ENCODE data around the gene COL16A1. TPM values are rescaled to one million over a fixed set of nuclear protein-coding genes. Genes with fewer than 3 reads are reported as not detected.

Gene COL16A1
- total RNA-seq = 100 to 1,000 TPM in 1 of 2 donors, 10 to 100 TPM in 1; 93.3 to 179 TPM
- long read RNA-seq, donor 1, full-length matches to known transcripts = 6 of 81 reads
- long read RNA-seq, donor 1, partial matches to known transcripts = 42 of 81 reads
- long read RNA-seq, donor 1, other reads (novel, unspliced or antisense) = 33 of 81 reads
- long read RNA-seq, donor 2, partial matches to known transcripts = 45 of 72 reads
- long read RNA-seq, donor 2, other reads (novel, unspliced or antisense) = 25 of 72 reads

DNA sequence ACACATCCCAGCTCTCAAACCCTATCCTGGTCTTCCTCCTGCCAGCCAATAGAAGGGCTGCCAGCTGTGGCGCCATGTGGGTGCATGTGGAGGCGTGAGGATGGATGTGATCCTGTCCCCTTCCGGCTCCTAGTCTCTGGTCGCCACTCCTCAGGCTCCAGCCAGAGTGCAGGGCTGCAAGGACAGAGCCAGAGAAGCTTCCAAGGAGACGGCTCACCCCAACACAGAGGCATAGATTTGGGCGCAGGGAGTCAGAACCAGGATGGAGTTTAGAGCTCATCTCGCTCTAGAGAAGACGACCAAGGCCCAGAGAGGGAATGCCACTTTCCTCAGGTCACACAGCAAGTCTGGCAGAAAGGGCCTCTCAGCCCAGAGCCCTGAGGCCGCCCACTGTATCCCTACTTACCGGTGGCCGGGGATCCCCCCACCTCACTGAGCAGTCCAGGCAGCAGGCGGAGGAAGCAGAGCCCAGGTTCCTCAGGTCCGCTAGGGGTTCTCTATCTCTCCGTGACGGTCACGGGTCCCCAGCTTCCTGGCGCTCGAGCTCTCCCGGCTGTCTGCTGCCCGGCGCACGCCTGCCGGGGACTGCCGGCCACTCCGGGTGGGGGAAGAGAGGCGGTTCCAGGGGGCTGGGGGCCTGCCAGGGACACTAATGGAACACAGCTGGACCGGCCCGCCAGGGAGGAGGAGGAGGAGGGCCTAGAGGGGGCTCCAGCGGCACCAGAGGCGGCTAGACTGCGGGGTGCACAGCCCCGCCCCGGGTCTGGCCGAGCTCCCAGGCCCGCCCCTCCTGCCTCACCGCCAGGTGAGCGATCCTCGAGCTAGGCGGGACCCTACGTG is at the start of gene COL16A1:
COL16A1 (minus strand) TSS at position 587 of the 840 bp plus-strand sequence. CDS start 1,824 bp downstream, outside the sequence.
- peak; percentile 95 for DNase-seq (ENCODE audit: low spot score)
- intact Hi-C loops (cut with DNase I) = loop anchor here in 1 of 2 donors (5.0 kb wide), 1 partner anchor 36 kb away; no protein-coding TSS in a partner anchor

DNA sequence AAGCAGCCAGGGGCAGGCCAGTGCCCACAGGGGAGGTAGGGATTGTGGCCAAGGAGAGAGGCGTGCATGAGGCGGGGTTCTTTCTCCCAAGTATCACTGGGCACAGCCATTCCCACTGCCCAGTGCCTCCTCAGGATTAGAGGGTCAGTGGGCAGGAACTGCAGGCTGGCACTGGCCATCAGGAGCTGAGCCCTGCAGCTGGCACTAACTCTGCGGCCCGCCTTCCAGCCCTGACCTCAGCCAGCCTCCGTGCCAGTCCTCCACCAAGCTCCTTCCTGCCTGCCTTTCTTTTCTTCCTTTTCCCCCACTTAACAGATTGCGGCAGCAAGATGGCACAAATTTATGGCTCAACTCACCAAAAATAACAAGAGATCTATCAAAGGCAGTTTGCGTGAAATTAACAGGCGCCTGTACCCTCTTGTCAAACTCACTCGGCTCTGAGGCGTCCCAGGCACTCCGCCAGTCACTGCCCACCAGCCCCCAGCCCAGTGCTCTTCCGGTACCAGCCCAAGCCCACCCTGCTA is 49.2 kb upstream of the COL16A1 start:
- intact Hi-C loops (cut with DNase I) = no loop called here
- no peak for DNase-seq (ENCODE audit: low spot score)

DNA sequence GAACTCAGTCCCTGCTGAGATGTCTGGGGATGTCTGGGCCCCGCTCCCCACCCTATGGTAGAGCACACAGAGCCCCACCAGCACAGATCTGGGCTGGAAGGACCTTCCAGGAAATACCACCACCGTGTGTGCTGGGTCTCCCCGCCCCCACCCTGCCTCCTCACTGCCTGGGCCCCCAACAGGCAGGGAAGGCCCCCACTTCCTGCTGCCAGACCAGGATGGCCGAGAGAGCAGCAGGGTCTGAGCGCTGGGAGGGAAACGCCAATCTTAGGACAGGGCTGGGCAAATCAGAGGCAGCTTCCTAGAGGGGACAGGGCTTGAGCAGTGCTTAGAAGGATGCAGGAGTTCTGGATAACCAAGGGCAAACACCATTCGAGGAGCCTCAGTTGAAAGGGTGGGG is 48.4 kb upstream of the COL16A1 start:
- no peak for DNase-seq (ENCODE audit: low spot score)
- intact Hi-C loops (cut with DNase I) = no loop called here

DNA sequence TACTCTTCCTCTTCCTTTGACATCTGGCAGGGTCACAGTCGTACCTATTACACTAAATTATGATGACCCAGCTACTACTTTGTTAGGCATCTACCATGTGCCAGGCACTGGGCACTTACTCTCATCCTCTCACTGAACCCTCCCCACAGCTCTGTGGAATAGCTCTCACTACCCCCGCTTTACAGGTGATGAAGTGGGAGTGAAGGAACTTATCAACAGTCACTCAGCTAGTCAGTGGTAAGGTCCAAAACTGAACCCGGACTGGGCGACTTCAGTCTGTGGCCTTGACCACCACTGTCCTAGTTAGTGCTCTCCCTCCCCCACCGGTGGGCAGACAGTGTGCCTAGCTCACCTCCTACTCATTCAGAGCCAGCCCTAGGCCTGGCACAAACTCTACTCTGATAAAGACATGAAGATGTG is 48.0 kb upstream of the COL16A1 start:
- no peak for DNase-seq (ENCODE audit: low spot score)
- intact Hi-C loops (cut with DNase I) = no loop called here

DNA sequence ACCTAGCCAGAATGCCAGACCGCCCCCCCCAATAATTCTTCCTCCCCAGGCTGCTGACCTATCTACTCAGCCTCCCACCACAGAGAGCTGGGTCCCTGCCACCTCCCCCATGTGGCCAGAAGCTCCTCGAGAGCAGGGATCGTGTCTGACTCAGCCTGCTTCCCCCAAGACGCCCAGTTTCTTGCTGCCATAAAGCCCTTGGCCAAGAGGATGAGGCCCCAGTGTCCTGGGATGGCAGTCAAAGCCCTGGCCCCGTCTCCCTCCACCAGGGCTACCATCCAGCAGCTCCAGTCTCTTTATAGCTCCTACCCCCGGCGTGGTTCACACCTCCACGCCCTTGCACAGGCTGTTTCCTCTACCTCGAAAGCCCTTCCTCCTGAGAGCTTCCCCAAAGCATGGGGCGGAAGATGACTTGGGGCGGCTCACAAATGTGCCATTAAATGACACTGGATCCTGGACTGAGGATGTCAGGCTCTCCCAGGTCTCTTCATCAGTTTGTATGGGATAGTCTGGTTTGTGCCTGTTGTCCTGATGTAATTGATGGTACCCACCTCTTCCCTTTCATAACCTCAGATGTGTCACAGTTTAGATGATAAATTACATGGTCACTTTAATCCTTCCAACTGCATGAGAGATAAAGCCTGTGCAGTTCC is 47.2 kb upstream of the COL16A1 start:
- intact Hi-C loops (cut with DNase I) = no loop called here
- DNase-seq (ENCODE audit: low spot score) = no peak

DNA sequence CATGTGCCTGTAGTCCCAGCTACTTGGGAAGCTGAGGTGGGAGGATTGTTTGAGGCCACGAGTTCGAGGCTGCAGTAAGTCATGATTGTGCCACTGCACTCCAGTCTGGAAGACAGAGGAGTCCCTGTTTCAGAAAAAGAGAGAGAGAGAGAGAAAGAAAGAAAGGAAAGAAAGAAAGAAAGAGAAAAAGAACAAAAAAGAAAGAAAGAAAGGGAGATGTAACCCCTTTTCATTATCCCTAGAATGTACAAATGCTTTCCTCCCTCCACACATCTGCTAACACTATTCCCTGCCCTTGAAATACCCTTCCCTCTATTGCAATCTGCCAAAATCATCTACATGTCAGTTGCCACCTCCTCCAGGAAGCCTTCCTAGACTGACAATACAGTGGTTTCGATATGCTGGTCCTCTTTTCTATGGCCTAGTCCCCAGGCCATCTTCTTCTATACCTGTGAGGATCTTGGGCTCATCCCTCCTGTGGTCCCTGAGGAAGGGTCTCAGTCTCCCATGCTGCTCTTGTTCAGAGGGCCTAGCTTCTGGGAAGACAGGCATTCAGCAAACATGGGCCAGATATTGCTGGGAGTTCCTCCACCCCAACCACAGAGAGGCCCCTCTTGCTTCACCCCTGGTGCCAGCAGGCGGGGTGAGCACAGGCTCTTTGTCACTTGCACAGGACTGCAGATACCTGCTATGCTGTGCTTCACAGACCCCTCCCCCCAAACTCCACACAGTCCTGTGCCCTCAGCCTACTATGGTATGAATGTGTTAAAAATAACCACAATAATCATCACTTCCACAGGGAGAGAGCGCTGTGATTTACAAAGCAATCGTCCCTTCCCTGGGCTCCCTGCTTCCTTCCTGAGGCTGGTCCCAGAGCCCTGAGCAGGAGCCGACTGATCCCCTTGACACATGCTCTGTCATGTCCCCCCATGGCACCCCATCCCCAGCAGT is 46.2 kb upstream of the COL16A1 start:
- no peak for DNase-seq (ENCODE audit: low spot score)
- intact Hi-C loops (cut with DNase I) = no loop called here

DNA sequence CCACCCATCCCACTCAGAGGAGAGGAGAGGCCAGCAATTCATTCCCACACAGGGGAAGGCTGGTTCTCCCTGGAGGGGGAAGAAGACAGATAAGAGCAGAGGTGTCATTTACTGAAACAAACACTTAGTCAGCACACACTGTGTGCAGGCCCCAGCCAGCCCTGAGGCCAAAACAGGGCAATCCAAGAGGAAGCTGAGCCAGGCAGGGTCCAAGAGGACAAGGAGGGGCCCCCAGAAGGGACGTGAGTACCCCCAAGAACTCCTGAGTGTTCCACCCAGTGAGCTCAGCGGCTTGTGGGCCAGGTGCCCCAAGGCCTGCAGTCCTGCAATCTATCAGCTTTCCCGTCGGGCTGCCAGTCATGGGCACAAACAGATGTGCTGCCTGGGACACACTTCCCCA is 44.5 kb upstream of the COL16A1 start:
- intact Hi-C loops (cut with DNase I) = no loop called here
- DNase-seq (ENCODE audit: low spot score) = peak; percentile 59

DNA sequence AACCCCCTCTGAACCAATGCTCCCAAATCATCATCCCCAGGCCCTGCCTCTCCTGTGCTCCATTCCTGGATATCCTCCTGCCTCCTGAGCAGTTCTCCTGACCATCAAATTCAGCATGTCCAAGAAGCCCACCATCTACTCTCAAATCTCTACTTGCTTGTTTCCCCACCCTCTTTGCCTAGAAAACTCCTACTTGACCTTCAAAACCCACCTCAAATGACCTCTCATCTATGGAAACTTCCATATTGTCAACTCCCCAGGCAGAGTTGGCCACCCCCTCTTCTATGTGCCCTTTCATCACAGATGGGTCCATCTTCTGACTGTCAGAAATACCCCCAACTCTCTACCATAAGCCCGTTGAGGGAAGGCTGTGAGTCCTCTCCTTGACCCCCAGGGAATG is 43.5 kb upstream of the COL16A1 start:
- intact Hi-C loops (cut with DNase I) = no loop called here

DNA sequence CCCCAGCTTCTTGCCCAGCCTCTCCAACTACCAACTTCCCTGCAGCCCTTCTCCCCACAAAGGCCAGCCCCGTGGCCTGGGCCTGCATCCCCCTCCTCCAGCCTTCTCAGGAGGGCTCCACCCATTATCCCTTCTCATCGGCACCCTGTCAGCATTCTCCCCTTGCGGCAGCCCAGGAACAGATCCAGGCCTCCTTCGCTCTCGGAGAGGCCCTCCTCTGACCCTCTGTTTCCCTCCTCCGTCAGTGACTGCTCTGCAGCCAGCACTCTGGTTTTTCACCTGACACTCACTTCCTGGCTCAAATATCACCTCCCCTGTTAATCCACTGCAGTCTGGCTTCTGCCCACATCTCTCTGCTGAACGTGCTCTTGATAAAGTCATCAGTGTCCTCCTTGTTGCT is 42.9 kb upstream of the COL16A1 start:
- DNase-seq (ENCODE audit: low spot score) = peak; percentile 62
- intact Hi-C loops (cut with DNase I) = no loop called here

More for the DNA sequence above, 43.5 kb upstream of the COL16A1 start:
- no peak for DNase-seq (ENCODE audit: low spot score)

DNA sequence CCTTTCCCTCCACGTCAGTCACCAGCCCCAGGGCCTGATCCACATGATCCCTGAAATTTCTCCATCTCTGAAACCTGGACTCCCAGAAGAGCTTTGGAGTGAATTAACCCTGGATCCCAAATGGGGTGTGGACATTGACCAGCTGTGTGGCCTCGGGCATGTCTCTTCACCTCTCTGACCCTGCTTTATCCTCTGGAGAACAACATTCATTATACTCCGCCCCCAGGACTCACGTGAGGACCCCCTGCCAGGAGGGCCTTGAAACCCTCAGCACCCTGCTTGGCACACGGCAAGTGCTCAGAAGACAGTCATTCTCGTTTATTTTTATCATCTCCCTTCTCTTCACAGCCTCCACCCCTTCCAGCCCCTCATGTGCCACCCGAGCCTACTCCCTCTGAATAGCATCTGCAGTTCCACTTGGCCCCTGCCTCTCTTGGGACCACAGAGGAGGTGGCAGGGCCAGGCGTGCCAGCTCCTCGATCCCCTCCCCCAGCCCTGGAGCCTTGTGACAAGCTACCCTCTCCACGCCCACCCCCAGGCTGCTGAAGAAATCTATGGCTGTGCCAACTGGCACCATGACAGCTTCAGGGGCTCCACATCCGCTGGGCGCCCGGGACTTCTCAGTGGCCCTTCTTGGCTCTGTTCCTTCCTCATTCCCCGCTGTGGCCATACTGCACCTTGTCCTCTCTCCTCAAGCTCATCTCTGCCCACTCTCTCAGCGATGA is 42.3 kb upstream of the COL16A1 start:
- peak; percentile 56 for DNase-seq (ENCODE audit: low spot score)
- intact Hi-C loops (cut with DNase I) = no loop called here

DNA sequence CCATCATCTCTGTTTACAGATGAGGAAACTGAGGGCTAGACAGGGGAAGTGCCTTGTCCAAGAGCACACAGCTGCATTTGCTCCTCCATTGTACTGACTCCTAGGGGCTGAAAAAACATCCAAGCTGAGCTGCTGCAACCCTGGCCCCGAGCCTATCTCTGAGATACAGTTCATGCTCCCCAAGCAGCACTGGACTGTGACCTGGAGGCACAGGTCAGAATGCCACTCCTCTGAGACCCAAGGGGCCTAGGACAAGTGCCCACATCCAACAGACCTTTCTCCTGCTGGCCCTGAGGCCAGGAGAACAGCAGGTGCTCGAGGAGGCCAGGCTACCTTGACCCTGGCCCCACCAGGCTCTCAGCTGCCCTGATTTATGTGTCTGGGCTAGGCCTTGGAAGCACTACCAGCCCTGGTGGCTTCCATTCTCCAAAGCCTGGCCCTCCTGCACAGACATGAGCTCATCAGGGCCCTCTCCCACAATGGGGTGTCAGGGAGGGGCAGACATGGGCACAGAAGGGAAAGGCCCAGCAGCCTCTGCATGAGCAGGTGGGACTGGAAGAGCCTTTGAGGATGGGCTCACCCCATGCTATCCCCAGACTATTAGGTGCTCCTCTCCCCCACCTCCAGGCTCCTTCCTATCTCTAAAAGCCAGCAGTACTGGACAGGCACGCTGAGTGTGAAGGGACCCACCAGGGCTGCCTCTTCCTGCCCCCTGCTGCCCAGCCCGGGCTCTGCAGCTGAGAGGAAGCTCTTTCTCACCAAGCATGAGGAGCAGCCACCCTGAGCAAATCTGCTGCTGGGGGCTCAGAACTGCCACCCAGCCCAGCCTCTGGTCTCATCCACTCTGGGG is 41.5 kb upstream of the COL16A1 start:
- DNase-seq (ENCODE audit: low spot score) = peak; percentile 89
- intact Hi-C loops (cut with DNase I) = no loop called here

DNA sequence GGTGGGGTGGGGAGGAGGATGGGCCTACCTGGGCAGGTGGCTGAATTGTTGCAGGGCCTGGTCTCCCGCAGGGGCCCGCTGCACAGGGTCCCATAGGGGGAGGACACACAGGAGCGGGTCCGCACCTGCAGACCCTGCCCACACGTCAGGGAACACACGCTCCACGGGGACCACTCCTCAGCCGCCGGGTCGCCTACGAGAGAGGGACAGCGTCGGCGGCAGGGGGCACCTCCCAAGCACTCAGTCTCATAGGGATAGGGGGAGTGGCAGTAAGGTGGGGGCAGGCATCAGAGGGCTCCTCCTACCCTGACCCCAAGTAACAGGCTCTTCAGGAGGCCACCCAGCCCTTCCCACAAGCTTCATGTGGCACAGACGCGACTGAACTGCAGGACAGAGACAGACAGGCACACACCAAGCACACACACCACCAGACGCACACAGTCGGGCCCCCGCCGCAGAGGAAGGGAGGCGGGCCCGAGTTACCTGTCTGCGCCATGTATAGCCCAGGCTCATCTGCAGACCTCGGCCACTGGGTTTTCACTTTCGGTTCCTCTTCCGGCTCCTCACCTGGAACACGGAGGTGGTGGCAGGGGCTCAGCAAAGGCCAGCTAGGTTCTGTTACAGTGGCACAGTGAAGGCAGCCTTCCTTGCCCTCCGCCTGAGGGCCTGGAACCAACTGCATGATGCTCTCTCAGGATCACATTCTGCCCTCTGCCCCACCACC is 40.5 kb upstream of the COL16A1 start:
- intact Hi-C loops (cut with DNase I) = no loop called here
- no peak for DNase-seq (ENCODE audit: low spot score)

DNA sequence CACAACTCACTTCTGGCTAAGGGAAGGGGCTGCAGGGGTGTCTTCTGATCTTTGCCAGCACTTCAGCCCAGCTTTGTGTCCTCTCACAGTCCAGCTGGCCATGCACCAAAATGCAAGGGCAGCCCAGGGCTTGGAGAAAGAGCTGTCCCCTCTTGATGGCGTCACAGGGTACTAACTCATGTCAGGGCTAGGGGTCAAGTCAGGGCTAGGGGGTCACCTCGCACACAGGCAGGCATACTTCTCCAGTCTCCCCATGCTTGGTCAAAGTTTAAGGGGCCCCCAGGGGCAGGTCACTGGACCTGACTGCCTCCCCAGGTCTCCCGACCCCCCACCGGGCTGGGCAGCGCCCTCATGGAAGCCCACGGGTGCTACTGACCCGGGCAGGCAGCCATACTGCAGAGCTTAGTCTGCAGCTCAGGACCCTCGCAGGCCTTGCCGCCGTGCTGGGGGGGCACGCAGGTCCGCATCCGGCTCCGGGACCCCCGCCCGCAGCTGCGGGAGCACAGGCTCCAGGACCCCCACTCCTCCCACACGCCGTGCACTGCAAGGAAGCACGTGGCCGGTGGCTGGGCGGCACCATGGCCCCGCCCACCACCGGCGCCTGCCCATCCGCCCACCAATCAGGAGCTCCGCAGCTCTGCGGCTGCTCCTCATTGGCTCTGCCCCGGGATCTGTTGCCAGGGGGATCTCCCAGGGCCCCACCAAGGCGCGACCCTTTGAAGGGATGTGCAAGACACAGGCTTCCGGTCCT is 38.8 kb upstream of the COL16A1 start:
- intact Hi-C loops (cut with DNase I) = no loop called here
- peak; percentile 57 for DNase-seq (ENCODE audit: low spot score)

DNA sequence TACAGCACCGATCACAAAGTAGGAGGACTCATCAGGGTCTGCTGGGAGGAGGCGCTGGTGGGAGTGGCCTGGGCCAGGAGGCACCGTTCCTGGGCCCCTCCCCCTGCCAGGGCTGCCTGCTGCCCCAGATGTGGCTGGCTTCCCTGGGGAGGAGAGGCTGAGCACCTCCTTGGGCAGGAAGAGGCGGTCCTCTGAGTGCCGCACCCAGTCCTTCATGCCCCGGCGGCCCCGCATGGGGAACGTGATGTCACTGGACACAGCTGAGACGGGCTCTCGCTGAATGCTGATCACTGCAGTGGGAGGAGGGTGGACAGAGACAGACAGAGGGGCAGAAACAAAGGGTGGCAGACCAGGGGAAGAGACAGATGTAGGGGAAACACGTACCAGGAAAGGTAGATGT is 35.5 kb upstream of the COL16A1 start:
- DNase-seq (ENCODE audit: low spot score) = no peak
- intact Hi-C loops (cut with DNase I) = no loop called here

DNA sequence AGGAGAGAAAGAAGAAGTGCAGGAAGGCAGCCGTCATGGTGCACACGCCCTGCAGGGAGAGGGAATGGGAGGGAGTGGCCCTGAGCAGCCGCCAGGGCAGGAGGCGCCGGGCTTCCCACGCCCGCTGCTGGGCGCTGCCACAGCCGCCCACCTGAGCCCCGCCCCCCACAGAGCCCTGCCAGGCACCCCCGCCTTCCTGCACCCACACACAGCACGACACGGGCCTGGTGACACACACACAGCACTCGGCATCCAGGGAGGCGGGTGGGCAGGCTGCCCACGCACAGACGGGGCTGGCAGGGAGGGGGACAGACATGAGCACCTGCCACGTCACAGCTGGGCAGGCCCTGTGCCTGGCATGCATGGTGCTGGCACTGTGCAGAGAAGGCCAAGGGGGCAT is 32.9 kb upstream of the COL16A1 start:
- intact Hi-C loops (cut with DNase I) = no loop called here
- no peak for DNase-seq (ENCODE audit: low spot score)

DNA sequence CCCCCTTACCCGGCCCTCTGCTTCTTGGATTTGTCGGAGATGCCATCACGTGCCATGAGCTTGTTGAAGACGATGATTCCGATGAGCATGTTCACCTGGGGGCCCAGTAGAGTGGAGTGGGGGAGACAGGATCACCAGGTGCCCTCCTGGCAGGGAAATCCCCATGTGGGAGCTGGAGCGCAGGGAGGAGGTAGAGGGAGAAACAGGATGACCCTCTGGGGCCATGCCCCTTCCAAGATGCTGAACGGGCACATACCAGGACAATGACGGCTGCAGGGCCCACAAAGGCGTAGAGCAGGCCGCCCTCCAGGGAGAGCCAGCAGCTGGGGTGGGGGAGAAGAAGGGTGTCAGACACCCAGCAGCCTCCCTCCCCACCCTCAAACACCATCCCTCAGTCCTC is 31.8 kb upstream of the COL16A1 start:
- intact Hi-C loops (cut with DNase I) = no loop called here
- no peak for DNase-seq (ENCODE audit: low spot score)

Data from posterior vena cava (tissue), 2 donors.